Upper lobe of left lung (tissue), 6 donors: ENCODE results near the gene SETBP1. TPM values are rescaled to one million over a fixed set of nuclear protein-coding genes. Genes with fewer than 3 reads are reported as not detected.

ENCODE experiments used
- ATAC-seq, 2 donors: fragments of 200-7000 bp; cut with Tn5 transposase; one replicate each; pipeline ENCODE4 v1.9.1; 2022; ENCODE audit warnings: mild to moderate bottlenecking in 2 of 2, moderate library complexity in 2 of 2; ENCODE audit not compliant: low FRiP score in 2 of 2
- DNase-seq, 2 donors: peaks; one replicate each; pipeline ENCODE4 v3.0.0-alpha.2; 2019 to 2020
- H3K27ac ChIP-seq, 4 donors: fragments of 200-600 bp; sonication (generic); one replicate each; pipeline ENCODE4 v1.5.1; 2016 to 2019
- H3K27me3 ChIP-seq, 4 donors: fragments of 200-600 bp; sonication (generic); one replicate each; pipeline ENCODE4 v1.5.1; 2017 to 2019
- H3K36me3 ChIP-seq, 4 donors: fragments of 200-600 bp; sonication (generic); one replicate each; pipeline ENCODE4 v1.5.1; 2016 to 2019
- H3K4me1 ChIP-seq, 4 donors: fragments of 200-600 bp; sonication (generic); one replicate each; pipeline ENCODE4 v1.5.1; 2018 to 2019
- H3K4me3 ChIP-seq, 4 donors: fragments of 200-600 bp; sonication (generic); one replicate each; pipeline ENCODE4 v1.5.1; 2017 to 2019; ENCODE audit warnings: mild to moderate bottlenecking in 2 of 4, moderate library complexity in 1 of 4
- H3K9me3 ChIP-seq, 4 donors: fragments of 200-600 bp; sonication (generic); one replicate each; pipeline ENCODE4 v1.5.1; 2018 to 2019
- EP300 ChIP-seq, 4 donors: sonication (generic); formaldehyde crosslinking; IDR thresholded peaks; one replicate each; pipeline ENCODE4 v1.5.1; 2017; ENCODE audit warnings: antibody characterized with exemption in 4 of 4, control low read depth in 2 of 4
- POLR2A ChIP-seq, 4 donors: fragments of 450-650 bp; IDR thresholded peaks; one replicate each; pipeline ENCODE4 v1.5.1; 2016 to 2017; ENCODE audit warnings: antibody characterized with exemption in 4 of 4, mild to moderate bottlenecking in 2 of 4
- POLR2AphosphoS5 ChIP-seq, 2 donors: sonication (generic); formaldehyde crosslinking; IDR thresholded peaks; one replicate each; pipeline ENCODE4 v1.5.1; 2017; ENCODE audit warnings: antibody characterized with exemption in 2 of 2
- WGBS, 2 donors: methylation state at CpG; one replicate each; pipeline ENCODE4 v1.1.5; 2017 to 2018; 5-methylcytosine and 5-hydroxymethylcytosine counted together
- total RNA-seq, 6 donors: library from RNA; depleted of rRNA in 4 of 6; stranded (reverse); fragments of >200 nt in 4 of 6; gene quantifications; one replicate each; pipeline versions ENCODE4 v1.1.0 to v1.2.1, GENCODE V29; 2016 to 2021
- TF ChIP-seq, protein P1 (sequence below), 6 experiments: fragments of 450-650 bp in 4 of 6; fragments of 200-600 bp in 2 of 6; sonication (generic) in 2 of 6; IDR thresholded peaks; one replicate each; pipeline ENCODE4 v1.5.1; 2016 to 2019; ENCODE audit warnings: antibody characterized with exemption in 6 of 6
- donor health status: DM: no; HTN: no; CAD: no; lungs with moderate emphysema.
- donor health status: DM: no; HTN: yes; CAD: no; lungs with severe emphysema.

The SETBP1 gene
- total RNA-seq, 6 donors from 2014 or later, result 11.7 to 38.8 (median 16.6) TPM

DNA sequence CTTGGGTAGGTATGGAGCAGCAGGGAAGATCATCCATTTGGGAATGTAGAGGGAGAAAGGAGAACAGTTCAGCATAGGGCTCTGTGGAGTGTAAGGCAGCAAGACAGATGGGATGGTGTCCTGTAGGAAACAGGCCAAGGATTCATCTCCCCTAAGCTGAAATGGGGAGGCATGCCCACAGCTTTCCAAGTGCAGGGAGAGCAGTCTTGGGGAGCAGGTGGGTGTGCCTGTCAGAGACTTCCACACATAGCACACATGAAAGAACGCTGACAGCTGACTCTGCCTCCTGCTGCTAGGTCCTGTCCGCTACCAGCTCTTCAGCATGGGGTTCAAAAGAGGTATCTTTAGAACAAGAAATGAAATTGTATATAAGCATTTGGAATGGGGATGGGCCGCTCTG is 9.0 kb downstream of the SETBP1 start:
- Histone ChIP-seq H3K4me3 (no peak overlapping the region), H3K4me1 (no peaks in the 10 kb centered on the region), H3K9me3 (no peaks in the 10 kb centered on the region), H3K27ac (no peak overlapping the region), H3K27me3 (no peaks in the 10 kb centered on the region), H3K36me3 (no peaks in the 10 kb centered on the region)
- ATAC-seq, result no peak
- no peak for DNase-seq
- no peak for TF ChIP-seq POLR2A (IDR thresholded peaks at IDR 0.05)
- no peak for TF ChIP-seq EP300 (IDR thresholded peaks at IDR 0.05)
- TF ChIP-seq, protein P1, sequence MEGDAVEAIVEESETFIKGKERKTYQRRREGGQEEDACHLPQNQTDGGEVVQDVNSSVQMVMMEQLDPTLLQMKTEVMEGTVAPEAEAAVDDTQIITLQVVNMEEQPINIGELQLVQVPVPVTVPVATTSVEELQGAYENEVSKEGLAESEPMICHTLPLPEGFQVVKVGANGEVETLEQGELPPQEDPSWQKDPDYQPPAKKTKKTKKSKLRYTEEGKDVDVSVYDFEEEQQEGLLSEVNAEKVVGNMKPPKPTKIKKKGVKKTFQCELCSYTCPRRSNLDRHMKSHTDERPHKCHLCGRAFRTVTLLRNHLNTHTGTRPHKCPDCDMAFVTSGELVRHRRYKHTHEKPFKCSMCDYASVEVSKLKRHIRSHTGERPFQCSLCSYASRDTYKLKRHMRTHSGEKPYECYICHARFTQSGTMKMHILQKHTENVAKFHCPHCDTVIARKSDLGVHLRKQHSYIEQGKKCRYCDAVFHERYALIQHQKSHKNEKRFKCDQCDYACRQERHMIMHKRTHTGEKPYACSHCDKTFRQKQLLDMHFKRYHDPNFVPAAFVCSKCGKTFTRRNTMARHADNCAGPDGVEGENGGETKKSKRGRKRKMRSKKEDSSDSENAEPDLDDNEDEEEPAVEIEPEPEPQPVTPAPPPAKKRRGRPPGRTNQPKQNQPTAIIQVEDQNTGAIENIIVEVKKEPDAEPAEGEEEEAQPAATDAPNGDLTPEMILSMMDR (IDR thresholded peaks at IDR 0.05), result no peak
- no peak for TF ChIP-seq POLR2AphosphoS5 (IDR thresholded peaks at IDR 0.05)
- WGBS, 2 donors, result 85 to 95% methylated on average over 3 of the region's 3 CpGs

- H3K27me3 ChIP-seq, result no peaks in the 10 kb centered on the region
- H3K36me3 ChIP-seq, result no peaks in the 10 kb centered on the region
- WGBS, 2 donors, result 74 to 84% methylated on average over 4 of the region's 4 CpGs
- TF ChIP-seq POLR2AphosphoS5 (IDR thresholded peaks at IDR 0.05), result no peak
- no peak for TF ChIP-seq POLR2A (IDR thresholded peaks at IDR 0.05)
- TF ChIP-seq, protein P1 (IDR thresholded peaks at IDR 0.05), result no peak
- TF ChIP-seq EP300 (IDR thresholded peaks at IDR 0.05), result no peak
- ATAC-seq (no peak), DNase-seq (no peak)
- H3K27ac ChIP-seq, result no peak overlapping the region
- no peak overlapping the region for H3K4me3 ChIP-seq
- no peaks in the 10 kb centered on the region for H3K9me3 ChIP-seq
- H3K4me1 ChIP-seq, result peaks cover 3 to 12% (median 7%) of the 10 kb centered on the region in 4 donors
Observed at GRCh38 chr18:44691148-44691925, 10.6 kb downstream of the SETBP1 start.

DNA sequence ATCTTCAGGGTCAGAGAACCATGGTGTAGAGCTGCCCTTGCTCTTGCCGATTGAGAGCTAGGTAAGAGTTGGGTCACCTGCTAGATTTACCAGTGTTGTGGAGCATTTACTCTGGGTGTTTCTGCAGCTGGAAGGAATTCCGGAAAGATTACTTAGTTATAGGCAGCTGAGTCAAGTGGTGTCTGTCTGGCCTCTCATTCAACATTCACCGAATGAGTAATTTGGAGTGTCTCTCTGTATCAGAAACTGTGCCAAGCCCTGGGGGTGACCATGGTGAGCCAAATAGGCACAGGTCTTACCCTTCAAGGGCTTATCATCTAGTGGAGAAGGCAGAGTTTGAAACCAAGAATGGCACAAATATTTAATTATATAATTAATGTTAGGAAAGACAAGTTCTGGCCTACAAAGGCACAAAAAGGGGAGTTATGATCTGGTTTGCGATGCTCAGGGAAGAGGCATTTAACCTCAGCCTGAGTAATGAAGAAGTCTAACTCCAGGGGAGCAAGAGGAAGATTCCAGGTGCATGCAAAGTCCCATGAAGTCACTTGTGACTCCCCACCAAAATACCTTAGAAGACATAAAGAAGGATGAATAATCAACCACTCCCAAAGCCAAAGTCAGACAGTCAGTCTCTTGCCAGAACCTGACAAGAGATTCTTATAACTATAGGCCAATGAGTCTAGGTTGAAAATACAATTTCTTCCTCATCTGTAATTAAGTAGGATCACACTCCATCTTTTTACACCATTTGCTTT is 12.5 kb downstream of the SETBP1 start:
- H3K4me3 ChIP-seq, result no peak overlapping the region
- TF ChIP-seq, protein P1 (IDR thresholded peaks at IDR 0.05), result no peak
- TF ChIP-seq POLR2AphosphoS5 (IDR thresholded peaks at IDR 0.05) (no peak), POLR2A (IDR thresholded peaks at IDR 0.05) (no peak), EP300 (IDR thresholded peaks at IDR 0.05) (no peak)
- ATAC-seq (peak in 1 of 2 donors; percentile 23), DNase-seq (no peak)
- H3K36me3 ChIP-seq, result no peaks in the 10 kb centered on the region
- H3K27me3 ChIP-seq, result no peaks in the 10 kb centered on the region
- WGBS, 2 donors, result 86 to 87% methylated on average over 4 of the region's 4 CpGs
- H3K27ac ChIP-seq, result no peak overlapping the region
- peaks cover 5 to 18% (median 10%) of the 10 kb centered on the region in 4 donors for H3K4me1 ChIP-seq
- no peaks in the 10 kb centered on the region for H3K9me3 ChIP-seq

GRCh38 chr18:44695503-44695902 is 14.8 kb downstream of the SETBP1 start:
- no peak for ATAC-seq

More at GRCh38 chr18:44695503-44695902, 14.8 kb downstream of the SETBP1 start:
- Histone ChIP-seq H3K4me3 (no peak overlapping the region), H3K27me3 (no peaks in the 10 kb centered on the region), H3K36me3 (no peaks in the 10 kb centered on the region), H3K9me3 (no peaks in the 10 kb centered on the region), H3K27ac (no peak overlapping the region), H3K4me1 (peaks cover 5 to 18% (median 13%) of the 10 kb centered on the region in 4 donors)
- DNase-seq, result no peak
- WGBS, 2 donors, result 51 to 59% methylated on average over 4 of the region's 4 CpGs
- TF ChIP-seq POLR2AphosphoS5 (IDR thresholded peaks at IDR 0.05), result no peak
- TF ChIP-seq, protein P1 (IDR thresholded peaks at IDR 0.05), result no peak
